GM21423 (cell line): Measurements from ENCODE around the gene TLCD4.
"Not testable (repeated sequence)": the region's sequence is repeated elsewhere in the genome, so short reads cannot be mapped to it uniquely, and the experiment has no call there.

Experiments used
- ATAC-seq: cut with Tn5 transposase; IDR thresholded peaks from one replicate; pipeline ENCODE4 v1.9.1; 2021; ENCODE audit warnings: mild to moderate bottlenecking, moderate library complexity; ENCODE audit not compliant: unreplicated experiment

TLCD4 gene, protein sequence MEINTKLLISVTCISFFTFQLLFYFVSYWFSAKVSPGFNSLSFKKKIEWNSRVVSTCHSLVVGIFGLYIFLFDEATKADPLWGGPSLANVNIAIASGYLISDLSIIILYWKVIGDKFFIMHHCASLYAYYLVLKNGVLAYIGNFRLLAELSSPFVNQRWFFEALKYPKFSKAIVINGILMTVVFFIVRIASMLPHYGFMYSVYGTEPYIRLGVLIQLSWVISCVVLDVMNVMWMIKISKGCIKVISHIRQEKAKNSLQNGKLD

GRCh38 chr1:95117207-95118066 lies at the start of gene TLCD4:
TSS of gene TLCD4 (plus strand) at chr1:95117355. CDS start at chr1:95143902, 26,547 bp downstream.
- peak; percentile 58 for ATAC-seq

DNA sequence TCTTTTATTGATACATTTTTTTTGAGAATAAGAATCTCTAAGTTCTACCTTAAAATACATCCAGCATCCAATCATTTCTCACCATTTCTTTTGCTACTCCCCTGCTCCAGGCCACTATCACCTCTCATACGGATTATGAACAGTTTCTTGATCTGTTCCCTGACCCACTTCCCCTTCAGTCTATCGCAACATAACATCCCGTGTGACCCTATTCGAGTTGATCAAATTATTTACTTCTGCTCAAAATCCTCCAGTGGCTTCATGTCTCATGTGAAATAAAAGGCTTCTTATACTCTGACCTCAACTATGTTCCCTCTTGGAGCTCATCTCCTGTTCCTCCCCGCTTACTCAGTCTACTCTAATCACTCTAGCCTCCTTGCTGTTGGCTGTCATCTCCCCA lies 49.6 kb upstream of the TLCD4 start:
- no peak for ATAC-seq

GRCh38 chr1:95068956-95069709 lies 48.0 kb upstream of the TLCD4 start:
- no peak for ATAC-seq

- ATAC-seq = no peak
These were observed 47.5 kb upstream of the TLCD4 start for GRCh38 chr1:95069710-95070093.

- ATAC-seq = no peak
These were observed 45.6 kb upstream of the TLCD4 start for GRCh38 chr1:95071539-95071938.

GRCh38 chr1:95072117-95072516 lies 45.0 kb upstream of the TLCD4 start:
- no peak for ATAC-seq

- peak; percentile 97 for ATAC-seq
These were observed 44.4 kb upstream of the TLCD4 start, which contains the start of gene ALG14 for GRCh38 chr1:95072532-95073419. TSS of gene ALG14 (minus strand) at chr1:95072951. CDS start at chr1:95072898, 53 bp downstream.

DNA sequence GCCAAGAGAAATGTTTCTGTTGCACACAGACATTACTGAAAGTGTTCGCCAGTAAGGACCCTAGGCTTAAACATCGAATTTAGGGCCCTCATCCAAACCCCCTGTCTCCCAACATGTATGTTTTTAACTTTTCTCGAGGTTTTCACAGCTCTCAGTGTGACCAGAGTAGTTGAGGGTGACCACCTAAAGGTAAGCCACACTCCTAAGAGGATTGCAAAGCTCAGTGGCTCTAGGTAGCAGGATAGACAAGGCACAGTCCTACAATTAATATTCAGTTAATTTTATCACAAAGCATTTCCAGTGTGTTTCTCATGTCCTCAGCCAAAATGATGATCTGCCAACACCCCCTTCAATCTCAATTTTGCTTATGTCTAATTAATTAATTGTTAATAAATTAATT lies 43.7 kb upstream of the TLCD4 start:
- no peak for ATAC-seq

- no peak for ATAC-seq
These were observed 41.1 kb upstream of the TLCD4 start for GRCh38 chr1:95076034-95076433.

DNA sequence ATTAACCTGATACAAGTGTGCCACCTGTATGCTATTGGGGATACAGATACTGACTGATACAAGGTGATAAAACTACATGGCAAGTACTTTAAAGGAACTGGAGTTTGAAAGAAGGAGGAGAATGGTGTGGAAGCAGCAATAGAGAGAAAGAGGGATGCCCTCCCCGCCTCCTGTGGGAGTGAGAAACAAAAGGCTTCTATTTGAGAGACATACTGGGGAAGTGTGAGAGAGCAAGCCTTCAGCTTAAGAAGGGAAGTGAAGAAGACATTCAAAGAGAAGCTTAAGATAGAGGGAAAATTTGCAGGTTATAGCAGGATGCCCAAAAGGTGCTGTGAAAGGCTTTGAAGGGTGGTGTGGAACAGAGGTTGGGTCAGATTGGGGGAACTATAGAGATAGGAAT lies 36.7 kb upstream of the TLCD4 start:
- no peak for ATAC-seq

GRCh38 chr1:95080879-95081278 lies 36.3 kb upstream of the TLCD4 start:
- no peak for ATAC-seq

GRCh38 chr1:95084317-95085176 lies 32.6 kb upstream of the TLCD4 start:
- ATAC-seq = peak; percentile 78

GRCh38 chr1:95085376-95085775 lies 31.8 kb upstream of the TLCD4 start:
- ATAC-seq = no peak

DNA sequence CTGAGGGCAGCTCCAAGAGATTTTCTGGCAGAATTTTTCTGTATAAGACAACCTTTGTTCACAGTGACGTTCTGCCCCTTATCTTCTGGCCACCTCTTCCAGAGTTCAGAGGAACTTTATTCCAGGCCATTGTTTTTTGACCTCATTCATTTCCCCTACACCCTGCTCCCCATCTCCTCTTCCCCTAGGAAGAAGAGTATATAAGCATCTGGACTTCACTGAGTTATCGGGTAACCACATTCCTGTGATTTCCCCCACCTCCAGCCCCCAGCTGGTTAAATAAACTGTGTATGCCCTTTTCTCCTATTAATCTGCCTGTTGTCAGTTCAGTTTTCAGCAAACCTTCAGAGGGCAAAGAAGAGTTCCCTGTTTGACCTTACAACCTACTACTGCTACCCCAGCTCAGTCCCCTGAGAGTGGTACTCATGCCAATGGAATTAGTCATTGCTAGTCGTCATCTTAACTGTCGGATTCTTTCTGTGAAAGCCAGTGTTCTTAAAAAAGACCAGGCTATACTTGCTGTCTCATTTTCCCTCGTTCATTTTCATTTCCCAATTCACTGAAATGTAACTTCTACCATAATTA lies 30.1 kb upstream of the TLCD4 start:
- no peak for ATAC-seq

DNA sequence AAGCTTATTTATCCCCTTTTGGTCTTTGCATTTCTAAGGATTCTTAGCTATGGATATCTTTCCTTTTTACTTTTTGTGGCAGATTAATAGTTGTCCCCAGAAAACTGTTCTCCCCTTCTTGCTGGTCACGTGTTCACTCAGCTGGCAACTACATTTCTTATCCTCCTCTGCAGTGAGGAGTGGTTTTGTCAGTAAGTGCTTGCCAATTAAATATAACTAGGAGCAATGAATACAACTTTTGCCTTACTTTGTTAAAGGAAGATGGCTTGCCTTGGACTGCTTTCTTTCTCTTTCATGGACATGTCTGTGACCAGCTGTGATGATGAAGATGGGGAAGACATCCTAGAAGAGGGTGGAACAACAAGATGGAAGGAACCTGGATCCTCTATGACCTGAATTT lies 28.9 kb upstream of the TLCD4 start:
- ATAC-seq = no peak

DNA sequence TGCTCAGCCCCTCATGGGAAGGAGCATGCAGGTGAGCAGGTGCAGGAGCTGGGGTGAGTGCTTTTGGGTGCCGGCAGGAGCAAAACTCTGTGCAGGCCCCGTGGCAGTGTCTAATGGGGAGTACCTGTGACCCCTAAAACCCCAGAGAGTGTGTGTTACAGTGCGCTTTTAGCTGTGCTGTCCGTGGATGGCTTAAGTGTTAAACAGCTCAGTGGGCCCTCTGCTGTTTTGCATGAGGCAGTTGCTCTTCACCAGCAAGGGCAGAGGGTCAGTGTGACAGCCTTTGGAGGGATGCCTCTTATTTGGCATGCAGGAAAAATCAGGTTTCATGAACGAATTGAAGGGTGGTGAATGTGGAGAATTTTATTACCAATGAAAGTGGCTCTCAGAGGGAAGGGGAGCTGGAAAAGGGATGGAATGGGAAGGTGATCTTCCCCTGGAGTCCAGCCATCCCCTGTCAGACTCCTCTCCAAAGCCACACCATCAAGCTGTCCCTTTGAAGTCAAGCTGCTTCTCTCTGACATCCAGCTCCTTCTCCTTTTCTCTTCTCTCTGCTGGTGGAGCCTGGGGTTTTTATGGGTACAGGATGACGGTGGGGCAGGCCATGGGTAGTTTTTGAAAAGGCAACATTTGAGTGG lies 27.4 kb upstream of the TLCD4 start:
- no peak for ATAC-seq

DNA sequence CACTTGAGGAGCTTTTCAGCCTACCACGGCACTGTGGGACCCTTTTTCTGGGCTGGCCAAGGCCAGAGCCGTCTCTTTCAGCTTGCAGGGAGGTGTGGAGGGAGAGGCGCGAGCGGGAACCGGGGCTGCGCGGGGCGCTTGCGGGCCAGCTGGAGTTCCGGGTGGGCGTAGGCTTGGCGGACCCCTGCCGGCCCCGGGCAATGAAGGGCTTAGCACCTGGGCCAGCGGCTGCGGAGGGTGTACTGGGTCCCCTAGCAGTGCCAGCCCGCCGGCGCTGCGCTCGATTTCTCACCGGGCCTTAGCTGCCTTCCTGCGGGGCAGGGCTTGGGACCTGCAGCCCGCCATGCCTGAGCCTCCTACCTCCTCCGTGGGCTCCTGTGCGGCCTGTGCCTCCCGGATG lies 25.9 kb upstream of the TLCD4 start:
- not testable (repeated sequence) for ATAC-seq

- not testable (repeated sequence) for ATAC-seq
These were observed 24.3 kb upstream of the TLCD4 start for GRCh38 chr1:95092891-95093290.

GRCh38 chr1:95093296-95093695 lies 23.9 kb upstream of the TLCD4 start:
- no peak for ATAC-seq
